ENCODE measurements around the gene NDUFC2. TPM values are rescaled to one million over a fixed set of nuclear protein-coding genes. Genes with fewer than 3 reads are reported as not detected.

NDUFC2 gene
- total and polyA plus RNA-seq, 2 of the 13 experiments (the other 11 are each of a cell fraction or from before 2014, with no cell fraction given) = 256 to 363 TPM

DNA sequence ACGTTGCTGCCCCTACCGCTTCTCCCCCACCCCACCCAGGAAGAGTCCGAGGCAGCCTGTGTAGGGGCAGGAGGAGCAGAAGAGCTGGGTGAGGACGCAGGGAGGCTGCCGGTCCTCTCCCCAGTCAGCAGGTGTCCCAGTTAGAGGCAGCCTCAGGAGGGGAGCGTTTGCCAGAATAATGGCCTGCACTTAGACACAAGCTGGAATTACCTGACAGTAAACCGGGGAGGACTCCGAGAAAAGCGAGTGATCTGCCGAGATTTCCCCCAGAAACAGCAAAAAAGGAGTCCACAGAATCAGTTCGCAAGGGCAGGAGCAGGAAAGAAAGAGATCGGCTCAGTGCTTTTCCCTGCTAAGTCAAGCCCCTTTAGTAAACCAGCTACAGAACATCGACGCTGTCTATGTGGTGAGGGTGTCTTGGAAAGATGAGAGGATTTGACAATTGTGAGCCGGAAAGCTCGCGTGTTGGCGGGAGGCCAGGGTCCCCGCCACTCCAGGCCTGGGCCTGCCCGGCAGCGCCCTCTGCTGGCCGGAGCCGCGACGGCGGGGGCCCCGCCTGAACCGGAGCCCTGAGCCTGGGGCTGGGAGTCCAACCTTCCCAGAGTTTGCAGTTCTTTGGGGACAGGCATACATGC is 33.7 kb downstream of the NDUFC2 start (continued):
- TF ChIP-seq, protein P1, sequence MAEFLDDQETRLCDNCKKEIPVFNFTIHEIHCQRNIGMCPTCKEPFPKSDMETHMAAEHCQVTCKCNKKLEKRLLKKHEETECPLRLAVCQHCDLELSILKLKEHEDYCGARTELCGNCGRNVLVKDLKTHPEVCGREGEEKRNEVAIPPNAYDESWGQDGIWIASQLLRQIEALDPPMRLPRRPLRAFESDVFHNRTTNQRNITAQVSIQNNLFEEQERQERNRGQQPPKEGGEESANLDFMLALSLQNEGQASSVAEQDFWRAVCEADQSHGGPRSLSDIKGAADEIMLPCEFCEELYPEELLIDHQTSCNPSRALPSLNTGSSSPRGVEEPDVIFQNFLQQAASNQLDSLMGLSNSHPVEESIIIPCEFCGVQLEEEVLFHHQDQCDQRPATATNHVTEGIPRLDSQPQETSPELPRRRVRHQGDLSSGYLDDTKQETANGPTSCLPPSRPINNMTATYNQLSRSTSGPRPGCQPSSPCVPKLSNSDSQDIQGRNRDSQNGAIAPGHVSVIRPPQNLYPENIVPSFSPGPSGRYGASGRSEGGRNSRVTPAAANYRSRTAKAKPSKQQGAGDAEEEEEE (CRISPR knock-in tag; IDR thresholded peaks at IDR 0.05; ENCODE audit: borderline replicate concordance) = no peak
- TF ChIP-seq CBFB (CRISPR knock-in tag; IDR thresholded peaks at IDR 0.05) (peak; percentile 67; the same call in 1 of the 2 replicates), MTA1 (CRISPR knock-in tag; IDR thresholded peaks at IDR 0.05; ENCODE audit: borderline replicate concordance) (peak; percentile 84; the same call in 1 of the 2 replicates), ZNF337 (CRISPR knock-in tag; IDR thresholded peaks at IDR 0.05; ENCODE audit: borderline replicate concordance, low read depth) (peak; percentile 80; the same call in 1 of the 2 replicates), ZNF280B (CRISPR knock-in tag; IDR thresholded peaks at IDR 0.05; ENCODE audit: borderline replicate concordance) (no peak; the same call in 1 of the 2 replicates), ZNF782 (CRISPR knock-in tag; IDR thresholded peaks at IDR 0.05; ENCODE audit: borderline replicate concordance) (peak; percentile 88; the same call in 1 of the 2 replicates), ZFYVE20 (CRISPR knock-in tag; IDR thresholded peaks at IDR 0.05; ENCODE audit: borderline replicate concordance, low read depth) (no peak), ZNF567 (CRISPR knock-in tag; IDR thresholded peaks at IDR 0.05; ENCODE audit: borderline replicate concordance) (peak; percentile 69; the same call in 1 of the 2 replicates), KAT8 (CRISPR knock-in tag; IDR thresholded peaks at IDR 0.05) (peak; percentile 82), ZBTB42 (CRISPR knock-in tag; IDR thresholded peaks at IDR 0.05) (no peak), MYC (CRISPR knock-in tag; IDR thresholded peaks at IDR 0.05; ENCODE audit: borderline replicate concordance) (0 out of 2 replicates have a peak, but pooled peaks have one; percentile 62), ZNF264 (CRISPR knock-in tag; IDR thresholded peaks at IDR 0.05) (peak; percentile 54; the same call in 1 of the 2 replicates), TBX2 (CRISPR knock-in tag; IDR thresholded peaks at IDR 0.05; ENCODE audit: borderline replicate concordance) (peak; percentile 61), DPF2 (CRISPR knock-in tag; IDR thresholded peaks at IDR 0.05; ENCODE audit: borderline replicate concordance, low read depth) (peak; percentile 55; the same call in 1 of the 2 replicates), LCORL (IDR thresholded peaks at IDR 0.05) (no peak), LCORL (CRISPR knock-in tag; IDR thresholded peaks at IDR 0.05) (peak; percentile 86)
- TF ChIP-seq, protein P2, sequence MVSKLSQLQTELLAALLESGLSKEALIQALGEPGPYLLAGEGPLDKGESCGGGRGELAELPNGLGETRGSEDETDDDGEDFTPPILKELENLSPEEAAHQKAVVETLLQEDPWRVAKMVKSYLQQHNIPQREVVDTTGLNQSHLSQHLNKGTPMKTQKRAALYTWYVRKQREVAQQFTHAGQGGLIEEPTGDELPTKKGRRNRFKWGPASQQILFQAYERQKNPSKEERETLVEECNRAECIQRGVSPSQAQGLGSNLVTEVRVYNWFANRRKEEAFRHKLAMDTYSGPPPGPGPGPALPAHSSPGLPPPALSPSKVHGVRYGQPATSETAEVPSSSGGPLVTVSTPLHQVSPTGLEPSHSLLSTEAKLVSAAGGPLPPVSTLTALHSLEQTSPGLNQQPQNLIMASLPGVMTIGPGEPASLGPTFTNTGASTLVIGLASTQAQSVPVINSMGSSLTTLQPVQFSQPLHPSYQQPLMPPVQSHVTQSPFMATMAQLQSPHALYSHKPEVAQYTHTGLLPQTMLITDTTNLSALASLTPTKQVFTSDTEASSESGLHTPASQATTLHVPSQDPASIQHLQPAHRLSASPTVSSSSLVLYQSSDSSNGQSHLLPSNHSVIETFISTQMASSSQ (IDR thresholded peaks at IDR 0.05; ENCODE audit: low read depth) = no peak
- TF ChIP-seq, protein P2 (CRISPR knock-in tag; IDR thresholded peaks at IDR 0.05; ENCODE audit: borderline replicate concordance) = no peak
- TF ChIP-seq, protein P3, sequence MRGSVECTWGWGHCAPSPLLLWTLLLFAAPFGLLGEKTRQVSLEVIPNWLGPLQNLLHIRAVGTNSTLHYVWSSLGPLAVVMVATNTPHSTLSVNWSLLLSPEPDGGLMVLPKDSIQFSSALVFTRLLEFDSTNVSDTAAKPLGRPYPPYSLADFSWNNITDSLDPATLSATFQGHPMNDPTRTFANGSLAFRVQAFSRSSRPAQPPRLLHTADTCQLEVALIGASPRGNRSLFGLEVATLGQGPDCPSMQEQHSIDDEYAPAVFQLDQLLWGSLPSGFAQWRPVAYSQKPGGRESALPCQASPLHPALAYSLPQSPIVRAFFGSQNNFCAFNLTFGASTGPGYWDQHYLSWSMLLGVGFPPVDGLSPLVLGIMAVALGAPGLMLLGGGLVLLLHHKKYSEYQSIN (CRISPR knock-in tag; IDR thresholded peaks at IDR 0.05; ENCODE audit: borderline replicate concordance) = no peak
